ENCODE measurements around the gene CTXN3. TPM values are rescaled to one million over a fixed set of nuclear protein-coding genes. Genes with fewer than 3 reads are reported as not detected.

CTXN3 gene
- total RNA-seq, 2 donors from 2014 or later = not detected

GRCh38 chr5:127707209-127707608 is 58.3 kb downstream of the CTXN3 start:
- TF ChIP-seq CTCF (IDR thresholded peaks at IDR 0.05) = no peak
- no peaks in the 10 kb centered on the region for H3K4me1 ChIP-seq
- H3K4me3 ChIP-seq = no peak overlapping the region
- no peak for DNase-seq
- H3K9me3 ChIP-seq = no peaks in the 10 kb centered on the region
- H3K9ac ChIP-seq (ENCODE audit: low read depth in 2 of 2, low read length in 2 of 2) = no peak overlapping the region
- no peaks in the 10 kb centered on the region for H3K36me3 ChIP-seq
- intact Hi-C loops (cut with DNase I) = no loop called here
- no peaks in the 10 kb centered on the region for H3K27me3 ChIP-seq
- no peak overlapping the region for H3K27ac ChIP-seq

Other genes with a start within 250 kb of the CTXN3 start
- 10 to 100 TPM; 73.0 to 79.9 TPM for gene PRRC1, start 131.4 kb upstream of the CTXN3 start, total RNA-seq
- not detected for gene CCDC192, start 54.3 kb downstream of the CTXN3 start, total RNA-seq

Measured in colonic mucosa (tissue), 4 donors.